Measurements from ENCODE around the gene NDUFS4.

Gene NDUFS4

GRCh38 chr5:53580547-53580946 is 20.1 kb downstream of the NDUFS4 start:
- no peak for DNase-seq

GRCh38 chr5:53582225-53582624 is 21.8 kb downstream of the NDUFS4 start:
- Histone ChIP-seq H3K4me3 (ENCODE audit: control insufficient read depth in 1 of 7, extremely low read depth in 1 of 7, insufficient read depth in 4 of 7, low read depth in 2 of 7, low read length in 6 of 7) (no peak overlapping the region), H3K27me3 (replicated peaks in 2 of 5; ENCODE audit: control insufficient read depth in 4 of 5, insufficient read depth in 5 of 5, low read length in 4 of 5) (no peaks in the 10 kb centered on the region), H3K36me3 (ENCODE audit: control insufficient read depth in 4 of 4, insufficient read depth in 4 of 4, low read length in 3 of 4) (peaks cover 0 to under 1% (median 0%) of the 10 kb centered on the region in 4 experiments), H3K4me1 (ENCODE audit: control extremely low read depth in 1 of 4, control insufficient read depth in 4 of 4, insufficient read depth in 4 of 4, low read length in 3 of 4) (no peaks in the 10 kb centered on the region), H3K27ac (ENCODE audit: insufficient read depth in 1 of 2, low read depth in 1 of 2, low read length in 2 of 2, poor library complexity in 1 of 2, severe bottlenecking in 2 of 2) (no peak overlapping the region), H3K9me3 (ENCODE audit: control extremely low read depth in 1 of 5, control insufficient read depth in 4 of 5, insufficient read depth in 2 of 5, low read depth in 1 of 5, low read length in 4 of 5) (peaks cover 0 to 1% (median 0%) of the 10 kb centered on the region in 5 experiments)
- ChIA-PET CTCF (no interaction called here), POLR2A (no interaction called here)
- DNase-seq, result no peak
- WGBS (ENCODE audit: insufficient coverage), result 84% methylated on average over 4 of the region's 4 CpGs

More at GRCh38 chr5:53580547-53580946, 20.1 kb downstream of the NDUFS4 start:
- ChIA-PET POLR2A (no interaction called here), CTCF (no interaction called here)
- Histone ChIP-seq H3K27ac (ENCODE audit: insufficient read depth in 1 of 2, low read depth in 1 of 2, low read length in 2 of 2, poor library complexity in 1 of 2, severe bottlenecking in 2 of 2) (no peak overlapping the region), H3K4me1 (ENCODE audit: control extremely low read depth in 1 of 4, control insufficient read depth in 4 of 4, insufficient read depth in 4 of 4, low read length in 3 of 4) (no peaks in the 10 kb centered on the region), H3K36me3 (ENCODE audit: control insufficient read depth in 4 of 4, insufficient read depth in 4 of 4, low read length in 3 of 4) (peaks cover 0 to 5% (median 3%) of the 10 kb centered on the region in 4 experiments), H3K27me3 (replicated peaks in 2 of 5; ENCODE audit: control insufficient read depth in 4 of 5, insufficient read depth in 5 of 5, low read length in 4 of 5) (no peaks in the 10 kb centered on the region), H3K4me3 (ENCODE audit: control insufficient read depth in 1 of 7, extremely low read depth in 1 of 7, insufficient read depth in 4 of 7, low read depth in 2 of 7, low read length in 6 of 7) (no peak overlapping the region), H3K9me3 (ENCODE audit: control extremely low read depth in 1 of 5, control insufficient read depth in 4 of 5, insufficient read depth in 2 of 5, low read depth in 1 of 5, low read length in 4 of 5) (peaks cover 0 to 1% (median 0%) of the 10 kb centered on the region in 5 experiments)
- WGBS (ENCODE audit: insufficient coverage), result 97% methylated on average over 7 of the region's 7 CpGs

GRCh38 chr5:53590759-53591158 is 30.3 kb downstream of the NDUFS4 start:
- DNase-seq, result no peak
- H3K27ac ChIP-seq (ENCODE audit: insufficient read depth in 1 of 2, low read depth in 1 of 2, low read length in 2 of 2, poor library complexity in 1 of 2, severe bottlenecking in 2 of 2), result no peak overlapping the region
- peaks cover 0 to 1% (median 0%) of the 10 kb centered on the region in 5 experiments for H3K9me3 ChIP-seq (ENCODE audit: control extremely low read depth in 1 of 5, control insufficient read depth in 4 of 5, insufficient read depth in 2 of 5, low read depth in 1 of 5, low read length in 4 of 5)
- no peak overlapping the region for H3K4me3 ChIP-seq (ENCODE audit: control insufficient read depth in 1 of 7, extremely low read depth in 1 of 7, insufficient read depth in 4 of 7, low read depth in 2 of 7, low read length in 6 of 7)
- H3K4me1 ChIP-seq (ENCODE audit: control extremely low read depth in 1 of 4, control insufficient read depth in 4 of 4, insufficient read depth in 4 of 4, low read length in 3 of 4), result no peaks in the 10 kb centered on the region
- CTCF ChIA-PET, result no interaction called here
- POLR2A ChIA-PET, result no interaction called here
- H3K36me3 ChIP-seq (ENCODE audit: control insufficient read depth in 4 of 4, insufficient read depth in 4 of 4, low read length in 3 of 4), result peaks cover 0 to 9% (median 3%) of the 10 kb centered on the region in 4 experiments
- H3K27me3 ChIP-seq (replicated peaks in 2 of 5; ENCODE audit: control insufficient read depth in 4 of 5, insufficient read depth in 5 of 5, low read length in 4 of 5), result no peaks in the 10 kb centered on the region
- no CpG with 5 or more reads among the region's 1 CpG for WGBS (ENCODE audit: insufficient coverage)

GRCh38 chr5:53594419-53594818 is 34.0 kb downstream of the NDUFS4 start:
- POLR2A ChIA-PET, result no interaction called here
- CTCF ChIA-PET, result no interaction called here
- WGBS (ENCODE audit: insufficient coverage), result no CpG with 5 or more reads among the region's 1 CpG

GRCh38 chr5:53597894-53598293 is 37.5 kb downstream of the NDUFS4 start:
- 100% methylated on average over 1 of the region's 4 CpGs for WGBS (ENCODE audit: insufficient coverage)

More at GRCh38 chr5:53594419-53594818, 34.0 kb downstream of the NDUFS4 start:
- Histone ChIP-seq H3K27ac (ENCODE audit: insufficient read depth in 1 of 2, low read depth in 1 of 2, low read length in 2 of 2, poor library complexity in 1 of 2, severe bottlenecking in 2 of 2) (no peak overlapping the region), H3K36me3 (ENCODE audit: control insufficient read depth in 4 of 4, insufficient read depth in 4 of 4, low read length in 3 of 4) (peaks cover 0 to 2% (median 1%) of the 10 kb centered on the region in 4 experiments), H3K4me3 (ENCODE audit: control insufficient read depth in 1 of 7, extremely low read depth in 1 of 7, insufficient read depth in 4 of 7, low read depth in 2 of 7, low read length in 6 of 7) (no peak overlapping the region), H3K27me3 (replicated peaks in 2 of 5; ENCODE audit: control insufficient read depth in 4 of 5, insufficient read depth in 5 of 5, low read length in 4 of 5) (no peaks in the 10 kb centered on the region), H3K9me3 (ENCODE audit: control extremely low read depth in 1 of 5, control insufficient read depth in 4 of 5, insufficient read depth in 2 of 5, low read depth in 1 of 5, low read length in 4 of 5) (peaks cover 0 to 10% (median 0%) of the 10 kb centered on the region in 5 experiments), H3K4me1 (ENCODE audit: control extremely low read depth in 1 of 4, control insufficient read depth in 4 of 4, insufficient read depth in 4 of 4, low read length in 3 of 4) (no peaks in the 10 kb centered on the region)
- no peak for DNase-seq

GRCh38 chr5:53601570-53601969 is 41.1 kb downstream of the NDUFS4 start:
- DNase-seq, result no peak
- H3K9me3 ChIP-seq (ENCODE audit: control extremely low read depth in 1 of 5, control insufficient read depth in 4 of 5, insufficient read depth in 2 of 5, low read depth in 1 of 5, low read length in 4 of 5), result peaks cover 0 to 11% (median 0%) of the 10 kb centered on the region in 5 experiments
- ChIA-PET POLR2A (no interaction called here), CTCF (no interaction called here)
- peaks cover 5 to 20% (median 8%) of the 10 kb centered on the region in 4 experiments for H3K36me3 ChIP-seq (ENCODE audit: control insufficient read depth in 4 of 4, insufficient read depth in 4 of 4, low read length in 3 of 4)
- H3K4me3 ChIP-seq (ENCODE audit: control insufficient read depth in 1 of 7, extremely low read depth in 1 of 7, insufficient read depth in 4 of 7, low read depth in 2 of 7, low read length in 6 of 7), result no peak overlapping the region
- 100% methylated on average over 3 of the region's 5 CpGs for WGBS (ENCODE audit: insufficient coverage)
- H3K27me3 ChIP-seq (replicated peaks in 2 of 5; ENCODE audit: control insufficient read depth in 4 of 5, insufficient read depth in 5 of 5, low read length in 4 of 5), result no peaks in the 10 kb centered on the region
- H3K27ac ChIP-seq (ENCODE audit: insufficient read depth in 1 of 2, low read depth in 1 of 2, low read length in 2 of 2, poor library complexity in 1 of 2, severe bottlenecking in 2 of 2), result no peak overlapping the region
- H3K4me1 ChIP-seq (ENCODE audit: control extremely low read depth in 1 of 4, control insufficient read depth in 4 of 4, insufficient read depth in 4 of 4, low read length in 3 of 4), result no peaks in the 10 kb centered on the region

More at GRCh38 chr5:53597894-53598293, 37.5 kb downstream of the NDUFS4 start:
- H3K27ac ChIP-seq (ENCODE audit: insufficient read depth in 1 of 2, low read depth in 1 of 2, low read length in 2 of 2, poor library complexity in 1 of 2, severe bottlenecking in 2 of 2), result no peak overlapping the region
- ChIA-PET CTCF (no interaction called here), POLR2A (no interaction called here)
- DNase-seq, result no peak
- H3K4me1 ChIP-seq (ENCODE audit: control extremely low read depth in 1 of 4, control insufficient read depth in 4 of 4, insufficient read depth in 4 of 4, low read length in 3 of 4), result no peaks in the 10 kb centered on the region
- peaks cover 0 to 2% (median 1%) of the 10 kb centered on the region in 4 experiments for H3K36me3 ChIP-seq (ENCODE audit: control insufficient read depth in 4 of 4, insufficient read depth in 4 of 4, low read length in 3 of 4)
- H3K27me3 ChIP-seq (replicated peaks in 2 of 5; ENCODE audit: control insufficient read depth in 4 of 5, insufficient read depth in 5 of 5, low read length in 4 of 5), result no peaks in the 10 kb centered on the region
- H3K4me3 ChIP-seq (ENCODE audit: control insufficient read depth in 1 of 7, extremely low read depth in 1 of 7, insufficient read depth in 4 of 7, low read depth in 2 of 7, low read length in 6 of 7), result no peak overlapping the region
- H3K9me3 ChIP-seq (ENCODE audit: control extremely low read depth in 1 of 5, control insufficient read depth in 4 of 5, insufficient read depth in 2 of 5, low read depth in 1 of 5, low read length in 4 of 5), result peaks cover 0 to 11% (median 0%) of the 10 kb centered on the region in 5 experiments

- CTCF ChIA-PET, result no interaction called here
Measured at GRCh38 chr5:53603009-53603687, 42.7 kb downstream of the NDUFS4 start.

More at GRCh38 chr5:53603009-53603687, 42.7 kb downstream of the NDUFS4 start:
- Histone ChIP-seq H3K9me3 (ENCODE audit: control extremely low read depth in 1 of 5, control insufficient read depth in 4 of 5, insufficient read depth in 2 of 5, low read depth in 1 of 5, low read length in 4 of 5) (peaks cover 0 to 11% (median 0%) of the 10 kb centered on the region in 5 experiments), H3K4me3 (ENCODE audit: control insufficient read depth in 1 of 7, extremely low read depth in 1 of 7, insufficient read depth in 4 of 7, low read depth in 2 of 7, low read length in 6 of 7) (no peak overlapping the region), H3K27me3 (replicated peaks in 2 of 5; ENCODE audit: control insufficient read depth in 4 of 5, insufficient read depth in 5 of 5, low read length in 4 of 5) (no peaks in the 10 kb centered on the region), H3K36me3 (ENCODE audit: control insufficient read depth in 4 of 4, insufficient read depth in 4 of 4, low read length in 3 of 4) (peaks cover 9 to 20% (median 12%) of the 10 kb centered on the region in 4 experiments), H3K27ac (ENCODE audit: insufficient read depth in 1 of 2, low read depth in 1 of 2, low read length in 2 of 2, poor library complexity in 1 of 2, severe bottlenecking in 2 of 2) (no peak overlapping the region), H3K4me1 (ENCODE audit: control extremely low read depth in 1 of 4, control insufficient read depth in 4 of 4, insufficient read depth in 4 of 4, low read length in 3 of 4) (no peaks in the 10 kb centered on the region)
- POLR2A ChIA-PET, result no interaction called here
- WGBS (ENCODE audit: insufficient coverage), result 96% methylated on average over 4 of the region's 6 CpGs
- peak in 1 of 3 donors; percentile 13 for DNase-seq

Data from common myeloid progenitor, CD34-positive (primary cell).